Cardiac muscle cell (in vitro differentiated cells and primary cell): ENCODE results near the gene PCDH9. TPM values are rescaled to one million over a fixed set of nuclear protein-coding genes. Genes with fewer than 3 reads are reported as not detected.

Experiments used
- DNase-seq, 2 donors: peaks; one replicate each; pipeline versions ENCODE4 v3.0.0 to v3.0.0-alpha.2; 2010 to 2017; ENCODE audit warnings: low read depth in 1 of 2, low spot score in 1 of 2
- H3K27ac ChIP-seq: fragments of 200-600 bp; sonication (generic); 2 replicates; pipeline ENCODE4 v1.5.1; 2016
- H3K27me3 ChIP-seq: fragments of 200-600 bp; sonication (generic); 2 replicates; pipeline ENCODE4 v1.6.0; 2016; ENCODE audit warnings: control low read depth
- H3K36me3 ChIP-seq: fragments of 200-600 bp; sonication (generic); 2 replicates; pipeline ENCODE4 v1.5.1; 2016; ENCODE audit warnings: control low read depth
- H3K4me1 ChIP-seq: fragments of 200-600 bp; sonication (generic); 2 replicates; pipeline ENCODE4 v1.8.1; 2017; ENCODE audit warnings: low read depth, mild to moderate bottlenecking, mixed run types
- H3K4me3 ChIP-seq: fragments of 200-600 bp; sonication (generic); 2 replicates; pipeline ENCODE4 v1.5.1; 2016; ENCODE audit warnings: mild to moderate bottlenecking
- H3K9me3 ChIP-seq: fragments of 200-600 bp; sonication (generic); 2 replicates; pipeline ENCODE4 v1.5.1; 2017; ENCODE audit warnings: low read depth, mild to moderate bottlenecking, control low read depth
- CTCF ChIP-seq: IDR thresholded peaks from 2 replicates; pipeline ENCODE4 v1.5.1; 2012; ENCODE audit warnings: low read depth, mild to moderate bottlenecking, low read length
- polyA plus RNA-seq: library from polyadenylated mRNA; unstranded; fragments of >200 nt; fragmentation: Nextera tagmentation; extraction: Ambion mirVana; gene quantifications from 2 replicates; pipeline ENCODE4 v1.2.1, GENCODE V29; 2016
- total RNA-seq: library from RNA; depleted of rRNA; stranded (reverse); fragments of >200 nt; gene quantifications from 2 replicates; pipeline ENCODE4 v1.2.3, GENCODE V29; 2016

Gene PCDH9
- total and polyA plus RNA-seq, 2 experiments from 2014 or later = 1.6 to 2.3 TPM

- Histone ChIP-seq H3K36me3 (no peaks in the 10 kb centered on the region), H3K4me1 (no peaks in the 10 kb centered on the region), H3K9me3 (no peaks in the 10 kb centered on the region), H3K4me3 (no peak overlapping the region), H3K27me3 (no peaks in the 10 kb centered on the region), H3K27ac (no peak overlapping the region)
- DNase-seq = no peak
- TF ChIP-seq CTCF = no peak
These were observed 894.5 kb downstream of the PCDH9 start for GRCh38 chr13:66335626-66336025.

GRCh38 chr13:66329988-66330451 lies 900.1 kb downstream of the PCDH9 start:
- no peak overlapping the region for H3K27ac ChIP-seq
- H3K27me3 ChIP-seq = no peaks in the 10 kb centered on the region
- no peaks in the 10 kb centered on the region for H3K36me3 ChIP-seq
- H3K4me3 ChIP-seq = no peak overlapping the region
- H3K9me3 ChIP-seq = no peaks in the 10 kb centered on the region
- peaks cover 12% of the 10 kb centered on the region for H3K4me1 ChIP-seq
- no peak for DNase-seq
- no peak for TF ChIP-seq CTCF

GRCh38 chr13:66328476-66328875 lies 901.7 kb downstream of the PCDH9 start:
- H3K4me1 ChIP-seq = peaks cover 15% of the 10 kb centered on the region
- no peaks in the 10 kb centered on the region for H3K36me3 ChIP-seq
- H3K4me3 ChIP-seq = no peak overlapping the region
- TF ChIP-seq CTCF = no peak
- DNase-seq = no peak
- H3K27me3 ChIP-seq = no peaks in the 10 kb centered on the region
- no peak overlapping the region for H3K27ac ChIP-seq
- H3K9me3 ChIP-seq = no peaks in the 10 kb centered on the region

- DNase-seq = no peak
- TF ChIP-seq CTCF = no peak
- H3K27ac ChIP-seq = no peak overlapping the region
- H3K4me3 ChIP-seq = no peak overlapping the region
- no peaks in the 10 kb centered on the region for H3K36me3 ChIP-seq
- peaks cover 7% of the 10 kb centered on the region for H3K4me1 ChIP-seq
- H3K27me3 ChIP-seq = no peaks in the 10 kb centered on the region
- H3K9me3 ChIP-seq = no peaks in the 10 kb centered on the region
These were observed 906.3 kb downstream of the PCDH9 start for GRCh38 chr13:66323745-66324347.

- no peak for TF ChIP-seq CTCF
- no peaks in the 10 kb centered on the region for H3K9me3 ChIP-seq
- H3K27me3 ChIP-seq = no peaks in the 10 kb centered on the region
- DNase-seq = no peak
- no peaks in the 10 kb centered on the region for H3K36me3 ChIP-seq
- no peak overlapping the region for H3K27ac ChIP-seq
- H3K4me1 ChIP-seq = peaks cover 4% of the 10 kb centered on the region
- no peak overlapping the region for H3K4me3 ChIP-seq
These were observed 907.2 kb downstream of the PCDH9 start for GRCh38 chr13:66322936-66323335.
